ENCODE data around the gene GFER. TPM values are rescaled to one million over a fixed set of nuclear protein-coding genes. Genes with fewer than 3 reads are reported as not detected.

Gene GFER
- total RNA-seq, 1 experiment from 2014 or later = 33.9 TPM

DNA sequence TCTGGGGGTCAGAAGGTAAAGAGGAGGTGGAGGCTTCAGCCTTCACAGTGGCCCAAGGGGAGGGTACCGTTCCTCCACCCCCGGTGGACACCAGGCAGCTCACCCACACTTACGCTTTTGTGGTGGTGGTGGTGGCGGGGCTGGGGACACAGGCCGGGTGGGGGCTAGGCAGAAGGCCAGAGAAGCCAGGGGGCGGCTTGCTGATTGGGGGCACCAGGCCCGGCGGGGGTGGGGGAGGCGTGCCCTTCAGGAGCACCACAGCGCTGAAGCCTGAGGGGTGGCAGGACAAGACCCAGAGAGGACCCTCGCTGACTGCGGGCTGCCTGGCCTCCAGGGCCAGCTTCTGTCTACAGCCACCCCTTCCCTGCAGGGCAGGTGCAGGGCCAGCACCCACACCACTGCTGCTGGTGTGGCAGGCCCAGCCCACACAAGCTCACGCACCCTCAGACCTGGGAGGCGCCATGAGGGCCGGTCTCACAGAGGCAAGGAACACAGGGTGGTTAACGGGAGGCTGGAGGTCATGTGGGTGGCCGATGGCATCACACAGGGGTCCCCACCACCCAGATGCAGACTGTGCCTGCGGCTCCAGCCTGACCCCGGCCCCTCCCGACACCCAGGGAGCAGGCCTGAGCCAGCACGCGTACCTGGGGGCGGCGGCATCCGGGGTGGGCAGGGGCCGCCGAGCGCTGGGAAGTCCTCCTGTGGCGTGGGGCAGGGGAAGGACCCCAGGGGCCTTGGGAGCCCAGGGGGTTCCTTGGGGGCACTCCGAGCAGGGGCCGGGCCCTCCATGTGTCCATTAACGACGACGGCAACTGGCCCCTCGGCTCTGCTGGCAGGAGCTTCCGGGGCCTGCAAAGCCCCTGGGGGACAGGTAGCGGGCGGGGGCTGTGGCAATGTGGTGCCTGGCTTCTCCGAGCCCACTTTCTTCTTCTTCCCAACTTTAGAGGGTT lies 15.1 kb downstream of the GFER start:
- in situ Hi-C loops (cut with HindIII; ENCODE audit: low pct_unique_long_range_greater_than_20kb, low sequenced_read_pairs) = no loop called here
- no peak for DNase-seq (ENCODE audit: low read depth, low spot score)

DNA sequence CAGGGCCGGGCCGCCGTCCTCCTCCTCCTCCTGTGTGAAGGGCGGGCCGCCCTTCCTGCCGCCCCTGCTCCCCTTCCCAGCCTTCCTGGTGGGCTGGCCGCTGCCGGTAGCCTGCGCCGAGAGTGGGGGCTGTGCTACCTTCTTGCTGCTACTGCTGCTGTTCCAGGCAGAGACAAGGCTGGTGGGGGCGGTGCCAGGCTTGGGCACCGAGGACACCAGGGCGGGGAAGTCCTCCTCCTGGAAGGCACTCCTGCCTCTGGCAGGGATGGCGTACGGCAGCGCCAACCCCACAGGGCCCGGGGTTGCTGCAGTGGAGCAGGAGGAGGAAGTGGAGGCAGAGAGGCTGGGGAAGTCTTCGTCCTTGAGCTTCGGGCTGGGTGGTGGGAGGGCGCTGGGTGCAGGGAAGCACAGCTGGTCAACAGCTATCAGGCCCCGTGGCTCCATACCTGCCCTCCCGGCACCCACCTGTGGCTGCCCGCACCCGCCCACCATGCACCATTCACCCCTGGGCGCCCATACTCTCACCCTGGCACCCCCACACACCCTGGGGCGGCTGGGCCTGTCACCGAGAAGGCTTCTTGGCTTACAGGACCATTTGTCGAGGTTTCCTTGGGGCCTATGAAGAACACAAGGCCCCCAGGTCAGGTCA lies 16.0 kb downstream of the GFER start:
- no peak for DNase-seq (ENCODE audit: low read depth, low spot score)
- in situ Hi-C loops (cut with HindIII; ENCODE audit: low pct_unique_long_range_greater_than_20kb, low sequenced_read_pairs) = no loop called here

DNA sequence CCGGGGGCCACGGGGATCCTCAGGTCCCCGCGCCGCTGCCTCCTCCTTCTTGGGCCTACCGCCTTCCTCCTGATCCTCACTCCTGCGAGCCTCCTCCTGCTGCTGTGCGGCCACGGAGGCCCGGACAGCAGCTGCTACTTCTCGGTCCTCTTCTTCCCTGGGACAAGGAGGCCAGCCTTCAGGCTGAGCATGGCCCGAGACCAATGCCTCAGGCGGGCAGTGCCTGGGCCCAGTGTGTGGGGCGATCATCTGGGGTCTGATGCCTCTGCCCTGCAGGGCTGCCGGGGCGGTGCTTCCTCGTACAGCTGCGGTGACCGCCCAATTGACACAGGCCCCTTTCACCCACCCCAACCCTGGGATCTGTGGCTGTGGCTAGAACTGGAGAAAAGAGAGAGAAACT lies 17.0 kb downstream of the GFER start:
- no peak for DNase-seq (ENCODE audit: low read depth, low spot score)
- in situ Hi-C loops (cut with HindIII; ENCODE audit: low pct_unique_long_range_greater_than_20kb, low sequenced_read_pairs) = no loop called here

DNA sequence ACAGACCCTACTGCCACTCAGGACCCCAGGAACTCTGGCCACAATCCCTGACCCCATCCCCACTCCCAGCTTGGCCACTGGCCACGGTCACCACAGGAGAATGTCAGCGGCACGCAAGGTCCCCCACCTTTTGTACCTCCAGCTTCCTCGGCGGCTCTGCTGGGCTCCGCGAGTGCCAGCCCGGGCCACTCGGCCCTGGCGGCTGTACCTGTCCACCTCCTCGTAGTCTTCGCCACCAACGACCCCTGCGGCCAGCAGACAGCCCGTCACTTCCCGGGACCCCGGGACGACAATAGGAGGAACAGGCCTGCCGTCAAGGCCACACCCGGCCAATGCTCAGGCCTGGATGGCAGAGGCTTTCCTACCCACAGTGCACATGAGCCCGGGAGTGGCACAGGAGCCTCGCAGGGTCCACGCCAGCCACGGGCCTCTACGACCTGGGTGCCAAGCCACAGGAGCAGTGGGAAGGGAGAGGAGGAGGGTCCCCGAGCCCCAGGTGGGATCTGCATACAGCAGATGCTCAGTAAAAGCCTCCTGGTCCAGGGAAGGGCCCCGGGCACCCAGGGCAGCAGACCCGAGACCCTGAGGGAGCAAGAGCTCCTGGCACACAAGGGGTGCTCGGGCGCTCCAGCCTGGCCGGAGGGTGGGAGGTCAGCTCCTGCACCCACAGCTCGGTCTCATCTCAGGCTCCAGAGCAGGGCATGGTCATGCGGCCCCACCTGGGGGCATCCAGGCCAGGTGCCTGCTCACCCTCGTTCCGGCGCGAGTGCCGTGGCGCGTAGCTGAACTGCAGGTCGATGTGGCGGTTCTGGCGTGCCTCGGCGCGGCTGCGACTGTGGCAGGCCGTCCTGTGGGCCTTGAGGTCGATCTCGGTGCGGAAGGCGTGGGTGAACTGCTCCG lies 17.7 kb downstream of the GFER start:
- in situ Hi-C loops (cut with HindIII; ENCODE audit: low pct_unique_long_range_greater_than_20kb, low sequenced_read_pairs) = no loop called here
- no peak for DNase-seq (ENCODE audit: low read depth, low spot score)

DNA sequence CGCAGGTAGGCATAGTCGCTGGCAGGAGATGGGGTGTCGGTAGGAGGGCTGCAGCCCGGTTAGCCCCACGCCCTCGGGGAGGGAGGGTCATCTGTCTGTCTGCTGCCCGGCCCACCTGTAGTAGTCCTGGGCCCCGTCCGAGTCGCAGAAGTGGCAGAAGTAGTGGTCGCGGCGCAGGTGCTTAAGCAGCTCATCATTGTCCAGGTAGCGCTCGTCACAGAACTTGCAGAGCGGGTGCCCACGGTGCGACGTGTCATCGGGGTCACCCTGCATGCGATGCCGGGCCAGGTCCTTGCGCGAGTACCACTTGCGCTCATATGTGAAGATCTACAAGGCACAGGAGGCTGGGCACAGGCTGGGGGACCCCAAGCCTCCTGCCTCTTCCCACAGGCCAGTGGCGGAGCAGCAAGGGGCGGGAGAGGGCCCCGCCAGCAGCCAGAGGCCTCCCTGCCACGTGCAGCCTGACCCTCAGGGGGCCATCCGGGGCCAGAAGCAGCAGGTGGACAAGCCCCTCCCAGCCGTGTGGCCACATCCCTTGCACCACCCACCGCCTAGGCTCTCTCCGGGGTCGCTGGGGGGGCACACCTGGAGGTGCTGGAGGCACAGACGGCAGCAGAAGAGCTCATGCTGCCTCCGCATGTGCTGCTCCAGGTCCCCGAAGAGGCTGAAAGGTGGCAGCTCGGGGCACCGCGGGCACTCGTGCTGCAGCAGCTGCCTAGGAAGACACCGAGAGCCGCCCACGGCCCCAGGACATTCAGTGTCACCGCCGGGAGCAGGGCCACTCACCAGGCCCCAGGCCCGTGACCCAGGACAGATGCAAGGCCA lies 18.6 kb downstream of the GFER start:
- DNase-seq (ENCODE audit: low read depth, low spot score) = no peak
- in situ Hi-C loops (cut with HindIII; ENCODE audit: low pct_unique_long_range_greater_than_20kb, low sequenced_read_pairs) = no loop called here

DNA sequence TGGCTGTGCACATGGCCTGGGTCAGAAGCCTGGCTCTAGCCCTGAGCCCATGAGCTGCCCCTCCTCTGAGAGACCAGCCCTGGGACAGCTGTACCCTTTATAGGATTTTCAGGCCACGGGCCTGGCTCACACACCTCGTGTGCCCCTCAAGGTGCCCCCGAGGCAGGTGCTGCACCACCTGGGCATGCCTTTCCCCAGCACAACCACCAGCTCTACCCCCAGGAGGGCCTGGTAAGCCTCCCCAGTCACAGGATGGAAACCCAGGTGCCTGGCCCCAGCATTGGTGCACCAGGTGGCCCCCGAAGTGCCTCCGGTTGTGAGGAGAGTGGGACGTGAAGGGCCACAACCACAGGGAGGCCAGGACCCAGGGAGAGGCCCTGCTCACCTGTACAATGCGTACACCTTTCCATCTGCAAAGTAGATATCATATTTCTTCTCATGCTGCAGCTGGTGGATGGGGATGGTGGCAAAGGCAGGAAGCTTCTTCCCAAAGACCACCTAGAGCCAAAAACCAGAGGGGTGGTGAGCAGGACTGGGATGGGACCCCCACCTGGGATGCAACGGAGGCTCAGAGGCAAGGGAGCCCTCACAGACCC lies 19.3 kb downstream of the GFER start:
- DNase-seq (ENCODE audit: low read depth, low spot score) = no peak
- in situ Hi-C loops (cut with HindIII; ENCODE audit: low pct_unique_long_range_greater_than_20kb, low sequenced_read_pairs) = no loop called here

DNA sequence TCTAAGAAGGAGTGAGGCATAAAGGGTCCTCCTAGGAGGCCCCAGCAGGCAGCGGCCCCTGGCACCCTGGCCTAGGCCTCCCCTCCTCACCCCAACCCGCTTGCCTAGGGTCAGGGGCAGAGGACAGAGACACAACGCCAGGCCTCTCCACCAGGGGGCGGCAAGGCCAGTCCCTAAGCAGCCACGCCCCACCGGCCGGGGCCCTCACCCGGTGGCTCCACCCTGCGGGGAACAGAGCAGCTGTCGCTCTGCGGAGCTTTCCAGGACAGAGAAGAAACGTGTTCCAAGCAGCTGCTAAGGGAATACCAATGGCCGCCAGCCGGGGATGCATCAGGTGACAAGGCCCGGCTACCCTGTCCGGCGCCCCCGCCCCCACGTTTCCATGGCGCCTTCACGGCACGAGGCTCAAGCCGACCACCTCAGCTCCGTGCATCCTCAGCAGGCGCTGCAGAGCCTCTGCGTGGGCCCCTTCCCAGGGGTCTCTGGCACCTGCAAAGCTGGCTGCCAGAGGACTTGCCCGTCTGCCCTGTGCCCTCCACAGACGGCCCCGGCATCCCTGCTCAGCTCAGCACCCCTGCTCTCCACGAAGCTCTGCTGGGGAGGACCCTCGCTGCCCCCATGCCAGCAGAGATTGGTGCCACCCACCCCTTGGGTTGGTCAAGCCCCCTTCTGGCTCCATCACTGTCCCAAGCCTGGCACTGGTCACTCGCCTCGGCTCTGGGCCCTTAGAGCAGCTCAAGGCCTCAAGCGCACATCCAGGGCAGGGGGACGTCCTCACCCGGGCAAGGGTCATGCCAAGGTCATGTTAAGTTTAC lies 20.0 kb downstream of the GFER start:
- DNase-seq (ENCODE audit: low read depth, low spot score) = peak; percentile 89
- in situ Hi-C loops (cut with HindIII; ENCODE audit: low pct_unique_long_range_greater_than_20kb, low sequenced_read_pairs) = no loop called here

DNA sequence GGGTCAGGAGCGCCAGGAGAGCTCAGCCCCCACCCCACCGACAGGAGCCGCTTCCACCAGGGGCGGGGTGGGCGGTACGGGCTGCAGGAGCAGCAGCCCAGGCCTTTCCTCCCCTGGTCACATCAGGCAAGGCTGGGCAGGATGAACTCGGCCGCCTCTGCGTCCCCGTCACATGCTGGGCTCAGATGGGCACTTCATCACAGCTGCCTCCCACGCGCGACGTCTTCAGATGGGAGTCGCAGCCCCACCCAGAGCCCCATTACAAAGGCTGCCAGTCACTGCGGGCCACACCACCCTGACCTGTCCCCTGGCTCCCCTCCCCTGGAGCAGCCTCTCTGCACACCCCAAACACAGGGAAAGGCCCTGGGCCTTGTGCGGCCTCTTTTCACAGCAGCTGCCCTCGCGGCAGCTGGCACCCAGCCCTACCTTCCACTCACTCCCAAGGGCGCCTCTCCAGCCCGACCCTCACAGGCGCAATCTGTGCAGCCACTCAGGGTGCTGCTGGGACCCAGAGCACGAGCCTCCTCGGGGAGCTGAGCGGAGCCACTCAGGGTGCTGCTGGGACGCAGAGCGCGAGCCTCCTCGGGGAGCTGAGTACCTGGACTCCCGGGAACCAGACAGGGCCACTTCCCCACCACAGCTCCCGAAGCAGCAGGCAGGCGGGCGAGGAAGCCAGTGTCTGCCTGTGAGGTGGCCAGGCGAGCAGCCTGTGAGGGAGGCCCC lies 21.0 kb downstream of the GFER start:
- no peak for DNase-seq (ENCODE audit: low read depth, low spot score)
- in situ Hi-C loops (cut with HindIII; ENCODE audit: low pct_unique_long_range_greater_than_20kb, low sequenced_read_pairs) = no loop called here

DNA sequence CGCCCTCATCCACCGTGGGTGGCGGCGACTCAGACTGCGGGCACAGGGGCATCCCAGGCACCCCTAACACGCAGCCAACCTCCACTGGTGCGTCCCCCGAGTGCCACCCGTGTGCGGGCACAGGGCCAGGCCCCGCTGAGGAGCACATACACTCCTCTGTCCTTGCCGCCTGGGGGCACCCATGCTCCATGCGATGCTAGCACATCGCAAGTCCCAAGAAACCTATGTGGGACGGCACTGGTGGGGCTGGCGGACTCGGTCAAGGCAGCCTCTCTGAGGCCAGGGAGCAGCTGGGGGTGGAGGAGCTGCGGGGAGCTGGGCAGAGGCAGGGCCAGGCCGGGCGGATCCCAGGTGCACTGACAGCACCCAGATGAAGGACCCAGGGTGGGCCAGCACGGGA lies 21.7 kb downstream of the GFER start:
- DNase-seq (ENCODE audit: low read depth, low spot score) = peak; percentile 30
- in situ Hi-C loops (cut with HindIII; ENCODE audit: low pct_unique_long_range_greater_than_20kb, low sequenced_read_pairs) = no loop called here

DNA sequence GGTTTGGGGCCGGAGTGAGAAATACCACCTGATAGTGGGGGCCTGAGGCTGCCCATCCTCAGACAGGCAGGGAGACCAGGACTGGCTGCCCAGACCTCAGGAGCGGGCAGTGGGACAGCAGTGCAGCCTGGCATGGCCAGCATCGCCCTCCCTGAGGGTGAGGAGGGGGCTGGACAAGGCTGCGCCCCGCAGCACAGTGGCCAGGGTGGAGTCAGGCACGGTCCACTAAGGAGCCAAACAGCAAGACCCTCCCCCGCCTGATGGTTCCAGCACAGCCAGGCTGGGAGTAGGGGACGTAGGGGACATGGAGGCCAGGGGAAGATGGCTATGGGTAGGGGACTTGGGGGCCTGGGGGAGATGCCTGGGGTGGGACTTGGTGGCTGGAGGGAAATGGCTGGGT lies 22.3 kb downstream of the GFER start:
- in situ Hi-C loops (cut with HindIII; ENCODE audit: low pct_unique_long_range_greater_than_20kb, low sequenced_read_pairs) = no loop called here
- DNase-seq (ENCODE audit: low read depth, low spot score) = no peak

DNA sequence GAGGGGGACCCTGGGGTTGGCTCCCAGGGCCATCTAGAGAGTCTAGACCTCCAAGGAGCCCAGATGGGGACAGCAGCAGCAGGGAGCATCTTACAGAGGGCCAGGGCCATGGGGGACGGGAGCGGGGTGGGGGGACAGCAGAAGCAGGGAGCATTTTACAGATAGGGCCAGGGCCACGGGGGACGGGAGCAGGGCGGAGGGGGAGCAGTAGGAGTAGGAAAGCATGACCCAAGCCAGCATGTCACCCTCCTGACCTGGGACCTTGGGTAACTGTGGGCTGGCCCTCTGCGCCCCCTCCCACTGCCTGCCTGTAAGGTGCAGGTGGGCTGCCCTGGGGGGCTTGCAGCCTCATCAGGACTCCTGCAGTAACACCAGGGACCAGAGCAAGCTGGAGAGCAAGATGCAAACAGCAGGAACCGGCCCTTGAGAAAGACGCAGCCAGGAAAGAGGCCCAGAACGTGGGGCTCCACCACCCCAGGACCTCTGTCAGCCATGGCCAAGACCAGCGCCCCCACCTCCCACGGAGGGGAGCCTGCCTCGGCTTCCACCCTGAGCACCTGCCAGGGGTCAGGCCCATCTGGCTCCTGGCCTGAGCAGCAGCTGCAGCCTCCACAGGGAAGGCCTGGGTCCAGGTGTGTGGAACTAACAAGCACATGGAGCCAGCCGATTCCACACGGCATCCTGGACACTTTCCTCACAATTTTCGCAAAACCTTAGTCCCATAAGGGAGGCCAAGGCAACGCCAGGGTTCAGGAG lies 23.3 kb downstream of the GFER start:
- in situ Hi-C loops (cut with HindIII; ENCODE audit: low pct_unique_long_range_greater_than_20kb, low sequenced_read_pairs) = no loop called here
- no peak for DNase-seq (ENCODE audit: low read depth, low spot score)

DNA sequence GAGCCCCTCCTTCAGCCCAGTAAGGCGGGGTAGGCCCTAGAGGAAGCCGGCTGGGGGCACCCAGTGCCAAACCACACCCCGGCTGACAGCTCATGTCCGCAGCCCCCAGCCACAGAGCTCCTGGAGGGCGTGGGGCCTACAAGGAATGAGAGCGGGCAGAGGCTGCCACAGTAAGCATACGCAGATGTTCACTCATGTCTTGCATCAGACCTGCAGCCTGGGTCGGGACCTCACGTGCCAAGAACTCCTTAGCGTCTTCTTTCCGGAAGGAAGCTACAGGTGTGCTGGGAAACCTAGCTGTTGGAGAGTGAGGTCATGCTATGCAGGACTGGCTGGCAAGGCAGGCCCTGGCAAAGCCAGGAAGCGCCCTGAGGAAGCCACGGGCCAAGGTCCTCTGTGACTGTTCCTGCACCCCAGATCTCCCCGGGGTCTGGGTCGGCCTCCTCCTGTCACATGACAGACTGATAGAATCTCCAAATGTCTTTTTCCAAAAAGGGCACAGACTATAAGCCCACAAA lies 24.1 kb downstream of the GFER start:
- in situ Hi-C loops (cut with HindIII; ENCODE audit: low pct_unique_long_range_greater_than_20kb, low sequenced_read_pairs) = no loop called here
- no peak for DNase-seq (ENCODE audit: low read depth, low spot score)

DNA sequence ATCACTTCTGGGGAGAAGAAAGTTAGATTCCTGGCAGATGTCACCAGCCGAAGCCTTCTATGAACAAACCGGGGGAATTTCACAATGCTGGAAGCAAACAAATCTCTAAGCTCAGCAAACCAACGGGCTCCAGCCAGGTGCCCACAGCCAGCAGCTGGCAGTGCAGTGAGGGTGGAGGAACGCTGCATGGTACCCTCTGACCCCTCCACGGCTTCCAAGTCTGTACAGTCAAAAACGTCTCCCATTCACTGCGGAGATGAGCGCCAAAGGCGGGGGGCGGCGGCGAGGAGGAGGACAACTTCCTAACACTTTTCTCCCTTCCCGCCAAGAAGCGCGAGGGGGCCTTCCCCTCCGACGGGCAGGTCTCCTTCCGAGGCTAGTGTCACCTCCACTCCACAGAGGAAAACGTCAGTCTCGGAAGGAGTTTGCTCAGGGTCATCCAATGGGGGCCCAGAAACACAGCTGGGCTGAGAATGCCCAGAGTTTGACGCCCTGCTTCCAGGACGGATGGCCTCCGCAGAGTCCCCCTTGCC lies 24.7 kb downstream of the GFER start:
- DNase-seq (ENCODE audit: low read depth, low spot score) = no peak
- in situ Hi-C loops (cut with HindIII; ENCODE audit: low pct_unique_long_range_greater_than_20kb, low sequenced_read_pairs) = no loop called here

DNA sequence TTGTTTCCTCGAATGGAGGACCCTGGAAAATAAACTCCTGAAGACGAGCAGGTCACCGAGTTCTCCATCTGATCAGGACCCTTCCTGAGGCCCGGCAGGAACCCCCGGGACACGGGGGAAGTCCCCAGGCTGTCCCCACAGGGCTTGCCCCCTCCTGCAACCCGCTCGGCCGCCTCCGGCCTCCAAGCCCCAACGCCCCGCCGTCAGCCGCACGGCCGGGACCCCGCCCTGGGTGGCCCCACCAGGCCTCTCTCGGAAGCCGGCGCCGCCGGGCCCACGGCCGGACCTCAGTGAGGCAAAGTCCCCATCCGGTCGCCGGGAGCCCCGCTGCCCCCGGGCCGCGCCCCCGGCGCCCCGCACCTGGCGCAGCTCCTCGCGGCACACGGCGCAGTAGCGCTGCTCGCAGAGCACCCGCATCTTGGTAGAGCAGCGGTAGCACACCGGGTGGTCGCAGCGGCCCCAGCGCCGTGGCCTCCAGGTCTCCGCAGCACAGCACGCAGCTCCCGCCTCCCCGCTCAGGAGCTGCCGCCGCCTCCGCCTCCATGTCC lies 25.2 kb downstream of the GFER start:
- in situ Hi-C loops (cut with HindIII; ENCODE audit: low pct_unique_long_range_greater_than_20kb, low sequenced_read_pairs) = no loop called here

More for the DNA sequence above, 25.2 kb downstream of the GFER start:
- DNase-seq (ENCODE audit: low read depth, low spot score) = no peak
